Pericardium fibroblast (primary cell): ENCODE data around the gene ELMOD2. TPM values are rescaled to one million over a fixed set of nuclear protein-coding genes. Genes with fewer than 3 reads are reported as not detected.

Experiments used
- total RNA-seq: library from RNA; depleted of rRNA; stranded (reverse); fragments of >200 nt; gene quantifications from 2 replicates; pipeline ENCODE4 v1.2.3, GENCODE V29; 2015

The ELMOD2 gene
- 21.8 and 28.9 TPM in 2 replicates for total RNA-seq

GRCh38 chr4:140523857-140524742, at the start of gene ELMOD2:
ELMOD2 (plus strand) TSS chr4:140524168; CDS start chr4:140525429, 1,261 bp downstream.

GRCh38 chr4:140497747-140498636, 26.0 kb upstream of the ELMOD2 start, which contains the start of gene MGAT4D:
MGAT4D (minus strand) TSS chr4:140498293; CDS start chr4:140498222, 71 bp downstream.

GRCh38 chr4:140568507-140569306, 44.7 kb downstream of the ELMOD2 start, which contains the start of gene UCP1:
UCP1 (minus strand) TSS chr4:140568961; CDS start chr4:140568729, 232 bp downstream.

Other genes with a start within 250 kb of the ELMOD2 start
- gene SCOC, start 150.5 kb upstream of the ELMOD2 start, total RNA-seq = 36.4 and 42.0 TPM in 2 replicates
- 0.43 and 0.47 TPM in 2 replicates for gene CLGN, start 96.5 kb upstream of the ELMOD2 start, total RNA-seq
- gene MGAT4D, start 25.9 kb upstream of the ELMOD2 start, total RNA-seq = not detected in 2 replicates
- gene UCP1, start 44.8 kb downstream of the ELMOD2 start, total RNA-seq = not detected in 2 replicates
- 18.0 and 21.7 TPM in 2 replicates for gene TBC1D9, start 232.2 kb downstream of the ELMOD2 start, total RNA-seq